Activated CD8-positive, alpha-beta memory T cell treated with anti-CD3 and anti-CD28 coated beads for 24 hours (primary cell): ENCODE results near the gene PSTPIP2.

ENCODE experiments used
- DNase-seq: peaks from one replicate; pipeline ENCODE4 v3.0.0-alpha.2; 2020

Gene PSTPIP2

GRCh38 chr18:46071653-46072375 is at the start of gene PSTPIP2:
Gene PSTPIP2 (minus strand): TSS chr18:46072260. CDS start chr18:46072188, 72 bp downstream.
- peak; percentile 84 for DNase-seq

GRCh38 chr18:46113751-46114150 is 41.7 kb upstream of the PSTPIP2 start:
- no peak for DNase-seq

GRCh38 chr18:46110406-46110805 is 38.3 kb upstream of the PSTPIP2 start:
- DNase-seq: peak; percentile 38

DNA sequence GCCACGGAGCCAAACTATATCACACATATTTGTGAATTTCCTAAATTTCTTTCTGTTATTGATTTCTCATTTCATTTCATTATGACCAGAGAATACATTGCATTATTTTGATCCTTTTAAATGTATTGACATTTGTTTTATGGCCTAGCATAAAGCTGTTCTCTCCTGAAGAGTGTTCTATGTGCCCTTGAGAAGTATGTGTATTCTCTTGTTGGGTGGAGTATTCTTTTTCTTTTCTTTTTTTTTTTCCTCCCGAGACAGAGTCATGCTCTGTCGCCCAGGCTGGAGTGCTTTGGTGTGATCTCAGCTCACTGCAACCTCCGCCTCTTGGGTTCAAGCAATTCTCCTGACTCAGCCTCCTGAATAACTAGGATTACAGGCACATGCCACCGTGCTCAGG is 37.3 kb upstream of the PSTPIP2 start:
- DNase-seq: no peak

- DNase-seq: peak; percentile 94
Measured at GRCh38 chr18:46104128-46104911, 32.3 kb upstream of the PSTPIP2 start, which contains the start of gene HAUS1. Gene HAUS1 (plus strand): TSS chr18:46104385. CDS start chr18:46104412, 27 bp downstream.

DNA sequence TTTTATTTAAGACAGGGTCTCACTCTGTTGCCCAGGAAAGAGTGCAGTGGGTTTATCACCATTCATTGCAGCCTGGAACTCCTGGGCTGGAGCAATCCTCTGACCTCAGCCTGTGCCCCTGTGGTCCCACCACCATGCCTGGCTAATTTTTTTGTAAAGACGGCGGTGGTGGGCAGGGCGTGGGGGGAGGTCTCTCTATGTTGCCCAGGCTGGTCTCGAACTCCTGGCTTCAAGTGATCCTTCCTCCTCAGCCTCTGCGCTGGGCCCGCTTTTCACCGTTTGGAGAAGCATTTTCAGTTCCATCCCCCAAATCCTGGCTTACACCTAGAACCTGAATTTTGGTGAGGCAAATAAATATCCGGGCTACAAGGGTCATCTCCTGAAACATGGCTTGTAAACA is 27.4 kb upstream of the PSTPIP2 start:
- DNase-seq: no peak

DNA sequence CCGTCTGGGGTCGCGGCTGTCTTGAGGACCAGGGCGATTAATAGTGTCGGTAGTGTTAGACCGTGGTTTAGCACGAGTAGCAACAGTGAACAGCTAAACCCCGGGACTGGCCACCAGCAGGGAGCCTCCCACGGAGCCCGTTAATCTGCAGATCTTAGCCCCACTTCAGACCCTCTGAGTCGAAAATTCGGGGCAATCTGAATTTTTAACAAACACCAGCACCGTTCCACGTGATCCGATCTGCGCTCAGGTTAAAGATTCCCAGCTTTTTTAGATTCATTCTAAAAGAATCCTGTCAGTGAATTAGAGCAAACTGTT is 26.5 kb upstream of the PSTPIP2 start:
- DNase-seq: peak; percentile 88

GRCh38 chr18:46097801-46098615 is 25.9 kb upstream of the PSTPIP2 start, which contains the start of gene ATP5F1A:
Gene ATP5F1A (minus strand): TSS chr18:46098296. CDS start chr18:46098231, 65 bp downstream.
- peak; percentile 93 for DNase-seq

GRCh38 chr18:46097431-46097800 is 25.4 kb upstream of the PSTPIP2 start:
- DNase-seq: no peak

- DNase-seq: no peak
Measured at GRCh38 chr18:46096651-46097300, 24.7 kb upstream of the PSTPIP2 start.

DNA sequence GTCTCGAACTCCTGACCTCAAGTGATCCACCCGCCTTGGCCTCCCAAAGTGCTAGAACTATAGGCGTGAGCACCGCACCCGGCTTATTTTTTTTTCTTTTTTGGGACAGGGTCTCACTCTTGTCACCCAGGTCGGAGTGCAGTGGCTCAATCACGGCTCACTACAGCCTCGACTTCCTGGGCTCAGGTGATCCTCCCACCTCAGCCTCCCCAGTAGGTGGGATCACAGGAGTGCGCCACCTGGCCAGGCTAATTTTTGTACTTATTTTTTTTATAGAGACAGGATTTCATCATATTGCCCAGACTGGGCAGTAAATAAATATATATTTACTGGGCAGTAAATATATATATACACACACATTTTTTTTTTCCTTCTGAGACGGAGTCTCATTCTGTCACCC is 23.5 kb upstream of the PSTPIP2 start:
- no peak for DNase-seq

- DNase-seq: peak; percentile 47
Measured at GRCh38 chr18:46088501-46088900, 16.4 kb upstream of the PSTPIP2 start.

- DNase-seq: no peak
Measured at GRCh38 chr18:46084431-46084830, 12.4 kb upstream of the PSTPIP2 start.

DNA sequence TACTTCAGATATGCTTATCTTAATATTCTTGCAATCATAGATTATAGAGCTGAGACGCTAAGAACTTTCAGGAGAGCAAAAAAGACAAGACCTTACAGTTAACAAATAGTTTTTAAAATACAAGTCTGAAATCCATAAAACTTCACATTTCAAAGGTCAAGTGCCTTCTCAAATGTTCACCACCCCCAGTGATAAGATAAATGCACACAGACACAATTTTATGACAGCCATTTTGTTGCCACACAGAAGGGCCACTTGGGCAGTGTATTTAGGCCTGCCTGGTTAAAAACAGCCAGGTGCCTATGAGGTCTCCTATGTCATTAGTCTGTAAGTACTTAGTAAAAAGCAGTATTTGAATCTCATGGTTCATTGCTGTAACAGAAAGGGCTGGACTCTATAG is 8.1 kb upstream of the PSTPIP2 start:
- DNase-seq: peak; percentile 24

GRCh38 chr18:46079336-46079735 is 7.3 kb upstream of the PSTPIP2 start:
- DNase-seq: peak; percentile 5

DNA sequence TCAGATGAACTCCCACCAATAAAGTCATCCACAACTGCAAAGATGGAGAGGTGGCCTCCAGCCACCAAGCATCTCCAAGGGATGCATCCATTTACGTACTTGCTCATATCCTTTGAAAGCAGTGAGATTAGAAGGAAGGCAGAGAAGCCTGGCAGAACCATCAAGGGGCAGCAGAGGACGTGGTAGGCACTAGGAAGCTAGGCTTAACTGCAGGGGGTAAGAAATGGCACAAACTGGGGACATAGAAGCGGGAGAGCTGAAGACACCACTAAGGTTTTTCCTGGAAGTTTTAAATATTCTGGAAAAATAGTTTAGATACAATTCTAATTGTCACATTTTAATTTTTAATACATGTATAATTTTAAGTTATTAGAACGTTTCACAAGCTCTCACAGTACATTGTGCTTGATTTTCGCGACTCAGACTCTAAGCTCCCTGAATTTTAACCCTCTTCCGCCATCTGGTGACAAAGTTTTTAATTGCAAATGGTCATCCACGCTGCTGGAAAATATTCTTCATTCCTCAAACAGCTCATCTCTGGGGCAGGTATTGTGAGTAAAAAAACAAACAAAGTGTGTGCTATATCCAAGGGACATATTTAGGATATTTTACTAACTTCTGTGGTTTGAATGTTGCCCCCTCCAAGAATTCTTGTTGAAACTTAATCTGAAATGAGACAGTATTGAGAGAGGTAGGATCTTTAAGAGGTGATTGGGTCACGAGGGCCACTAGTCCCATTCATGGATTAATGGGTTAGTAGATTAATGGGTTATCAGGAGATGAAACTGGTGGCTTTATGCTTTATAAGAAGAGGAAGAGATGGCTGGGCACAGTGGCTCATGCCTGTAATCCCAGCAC is 1.6 kb upstream of the PSTPIP2 start:
- peak; percentile 61 for DNase-seq

- DNase-seq: peak; percentile 59
Measured at GRCh38 chr18:46072959-46073358, 899 bp upstream of the PSTPIP2 start.

GRCh38 chr18:46072376-46072867 is 362 bp upstream of the PSTPIP2 start:
- DNase-seq: no peak

- DNase-seq: peak; percentile 80
Measured at GRCh38 chr18:46070815-46071652, 1.0 kb downstream of the PSTPIP2 start.

DNA sequence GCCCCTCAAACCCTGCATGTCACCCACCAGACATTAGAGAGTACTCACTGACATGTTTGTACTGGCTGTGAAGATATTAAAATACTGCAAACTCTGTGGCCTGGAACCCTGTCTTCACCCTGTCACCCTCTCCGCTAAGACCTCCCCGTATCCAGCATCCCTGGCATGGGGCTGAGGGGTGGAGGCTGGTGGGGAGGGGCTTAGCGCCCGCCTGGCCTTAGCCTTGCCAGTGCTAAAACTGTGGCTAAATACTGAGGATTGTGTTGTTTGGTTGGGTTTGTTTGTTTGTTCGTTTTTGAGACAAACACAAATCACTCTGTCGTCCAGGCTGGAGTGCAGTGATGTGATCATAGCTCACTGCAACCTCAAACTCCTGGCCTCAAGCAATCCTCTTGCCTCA is 1.8 kb downstream of the PSTPIP2 start:
- peak; percentile 52 for DNase-seq

- no peak for DNase-seq
Measured at GRCh38 chr18:46069524-46069923, 2.5 kb downstream of the PSTPIP2 start.
